ENCODE data around the gene ZNF324. TPM values are rescaled to one million over a fixed set of nuclear protein-coding genes. Genes with fewer than 3 reads are reported as not detected.

ZNF324 gene
- total RNA-seq, 2 experiments from 2014 or later, result 8.1 to 10.1 TPM

- Mint-ChIP-seq H3K27ac (peak within 1 kb of the TSS; percentile 61), H3K4me3 (peak within 1 kb of the TSS; percentile 84), H3K9me3 (peaks cover 14% of the 10 kb centered on the region), H3K36me3 (ENCODE audit: low read depth) (peaks cover 18% of the 10 kb centered on the region), H3K4me1 (ENCODE audit: low read depth) (peaks cover 26% of the 10 kb centered on the region), H3K27me3 (peaks cover 13% of the 10 kb centered on the region)
- intact Hi-C loops (cut with micrococcal nuclease), result no loop called here
- POLR2A ChIA-PET, result interaction anchor here (0.8 to 1.4 kb wide), 3 partner anchors 9 to 11 kb away, joined by 3 to 5 read pairs (median 3); no protein-coding TSS in a partner anchor
- peak; percentile 98 for ATAC-seq
- peak; percentile 98 for DNase-seq
- CTCF ChIA-PET, result interaction anchor here (1.5 kb wide), 1 partner anchor 68 kb away, joined by 3 read pairs; the partner anchor contains the start of gene ZBTB45
- TF ChIP-seq CTCF (IDR thresholded peaks at IDR 0.05), result no peak
Measured at GRCh38 chr19:58451358-58452101, 15.3 kb upstream of the ZNF324 start, which contains the start of gene ZNF324B. TSS of gene ZNF324B (plus strand) at chr19:58451622. CDS start at chr19:58453702, 2,080 bp downstream.

GRCh38 chr19:58453743-58454142 lies 13.1 kb upstream of the ZNF324 start:
- ChIA-PET CTCF (no interaction called here), POLR2A (no interaction called here)
- no peak overlapping the region for H3K4me3 Mint-ChIP-seq
- H3K9me3 Mint-ChIP-seq, result peaks cover 9% of the 10 kb centered on the region
- H3K27ac Mint-ChIP-seq, result no peak overlapping the region
- H3K36me3 Mint-ChIP-seq (ENCODE audit: low read depth), result peaks cover 23% of the 10 kb centered on the region
- peaks cover 3% of the 10 kb centered on the region for H3K27me3 Mint-ChIP-seq
- intact Hi-C loops (cut with micrococcal nuclease), result no loop called here
- no peak for DNase-seq
- no peak for ATAC-seq
- peaks cover 26% of the 10 kb centered on the region for H3K4me1 Mint-ChIP-seq (ENCODE audit: low read depth)
- TF ChIP-seq CTCF (IDR thresholded peaks at IDR 0.05), result no peak

- Mint-ChIP-seq H3K4me3 (no peak overlapping the region), H3K27ac (no peak overlapping the region), H3K4me1 (ENCODE audit: low read depth) (peaks cover 18% of the 10 kb centered on the region), H3K27me3 (peaks cover 3% of the 10 kb centered on the region), H3K9me3 (no peaks in the 10 kb centered on the region), H3K36me3 (ENCODE audit: low read depth) (peaks cover 20% of the 10 kb centered on the region)
- CTCF ChIA-PET, result no interaction called here
- POLR2A ChIA-PET, result no interaction called here
- intact Hi-C loops (cut with micrococcal nuclease), result no loop called here
- ATAC-seq, result no peak
- no peak for TF ChIP-seq CTCF (IDR thresholded peaks at IDR 0.05)
- DNase-seq, result no peak
Measured at GRCh38 chr19:58455306-58455705, 11.6 kb upstream of the ZNF324 start.

GRCh38 chr19:58456111-58456510 lies 10.8 kb upstream of the ZNF324 start:
- CTCF ChIA-PET, result no interaction called here

More at GRCh38 chr19:58456111-58456510, 10.8 kb upstream of the ZNF324 start:
- POLR2A ChIA-PET, result no interaction called here
- ATAC-seq, result no peak
- Mint-ChIP-seq H3K9me3 (no peaks in the 10 kb centered on the region), H3K27ac (no peak overlapping the region), H3K27me3 (no peaks in the 10 kb centered on the region), H3K36me3 (ENCODE audit: low read depth) (peaks cover 20% of the 10 kb centered on the region), H3K4me1 (ENCODE audit: low read depth) (peaks cover 13% of the 10 kb centered on the region), H3K4me3 (no peak overlapping the region)
- no peak for TF ChIP-seq CTCF (IDR thresholded peaks at IDR 0.05)
- intact Hi-C loops (cut with micrococcal nuclease), result no loop called here
- no peak for DNase-seq

Data from activated CD8-positive, alpha-beta T cell treated with anti-CD3 and anti-CD28 coated beads for 36 hours (primary cell).